Measurements from ENCODE around the gene FBLN2. TPM values are rescaled to one million over a fixed set of nuclear protein-coding genes. Genes with fewer than 3 reads are reported as not detected.

FBLN2 gene
- total RNA-seq, 2 experiments from 2014 or later = not detected

DNA sequence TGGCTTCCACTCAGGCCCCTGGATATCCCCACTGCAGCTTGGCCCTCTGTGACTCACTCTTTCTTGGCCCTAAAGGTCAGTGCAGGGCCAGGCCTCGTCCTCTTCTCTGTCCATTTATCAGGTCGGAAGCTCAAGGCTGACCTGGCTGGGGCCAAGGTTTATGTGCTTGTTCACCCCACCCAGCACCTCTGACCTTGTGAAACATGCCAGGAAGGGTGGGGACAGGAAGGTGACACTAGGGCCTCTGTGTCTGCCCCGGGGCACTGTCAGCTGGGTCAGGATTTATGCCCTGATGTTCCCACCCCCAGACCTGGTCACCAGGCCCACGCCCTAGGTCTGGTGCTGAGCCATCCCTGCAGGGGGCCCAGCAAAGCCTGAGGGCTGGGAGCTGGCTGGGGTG lies 103.8 kb downstream of the FBLN2 start:
- Mint-ChIP-seq H3K27me3 (peaks cover 32% of the 10 kb centered on the region), H3K9me3 (no peaks in the 10 kb centered on the region), H3K4me3 (no peak overlapping the region), H3K36me3 (ENCODE audit: low read depth) (no peaks in the 10 kb centered on the region), H3K4me1 (peaks cover 70% of the 10 kb centered on the region), H3K27ac (peak overlapping the region; percentile 59)
- no peak for DNase-seq
- CTCF ChIA-PET = interaction anchor here (1.1 to 16.9 kb wide), 4 partner anchors 108 to 233 kb away, joined by 3 to 417 read pairs (median 165); partner anchors contain the start of gene WNT7A
- POLR2A ChIA-PET = interaction anchor here (1.1 to 1.8 kb wide), 5 partner anchors 157 to 238 kb away, joined by 3 to 8 read pairs (median 6); no protein-coding TSS in a partner anchor

DNA sequence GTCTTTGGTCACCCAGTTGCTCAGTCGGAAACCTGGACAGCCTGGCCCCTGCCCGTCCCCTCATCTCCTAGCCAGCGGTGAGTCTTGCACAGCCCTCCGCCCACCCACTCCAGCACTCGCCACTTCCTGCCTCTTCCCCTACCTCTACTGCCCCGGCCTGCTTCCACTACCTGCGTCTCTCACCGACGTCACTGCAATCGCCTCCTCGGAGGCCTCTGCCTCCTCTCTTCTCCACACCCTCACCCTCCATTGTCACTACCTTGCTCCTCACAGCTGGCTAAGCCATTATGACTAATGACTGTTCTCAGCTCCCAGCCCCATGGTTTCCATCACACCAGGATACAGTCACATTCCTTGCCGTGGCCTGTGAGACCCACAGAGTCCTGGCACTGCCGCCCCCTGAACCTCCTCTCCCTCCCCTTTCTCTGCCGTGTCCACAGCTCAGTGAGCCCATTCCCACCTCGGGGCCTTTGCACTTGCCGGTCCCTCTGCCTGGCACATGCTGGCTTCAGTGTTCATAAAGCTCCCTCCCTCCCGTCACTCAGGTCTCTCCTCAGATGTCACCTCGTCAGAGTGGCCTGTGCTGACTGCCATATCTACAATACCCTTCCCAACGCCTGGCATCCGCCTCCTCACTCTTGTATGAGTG lies 104.8 kb downstream of the FBLN2 start:
- Mint-ChIP-seq H3K4me3 (no peak overlapping the region), H3K27ac (peak overlapping the region; percentile 72), H3K4me1 (peaks cover 64% of the 10 kb centered on the region), H3K36me3 (ENCODE audit: low read depth) (no peaks in the 10 kb centered on the region), H3K27me3 (peaks cover 31% of the 10 kb centered on the region), H3K9me3 (no peaks in the 10 kb centered on the region)
- ChIA-PET POLR2A (interaction anchor here (0.9 to 2.0 kb wide), 4 partner anchors 212 to 236 kb away, joined by 3 to 7 read pairs (median 4); partner anchors contain the start of gene WNT7A), CTCF (interaction anchor here (0.8 to 16.9 kb wide), 3 partner anchors 155 to 232 kb away, joined by 4 to 417 read pairs (median 327); partner anchors contain the start of genes HDAC11 and WNT7A)
- DNase-seq = no peak

DNA sequence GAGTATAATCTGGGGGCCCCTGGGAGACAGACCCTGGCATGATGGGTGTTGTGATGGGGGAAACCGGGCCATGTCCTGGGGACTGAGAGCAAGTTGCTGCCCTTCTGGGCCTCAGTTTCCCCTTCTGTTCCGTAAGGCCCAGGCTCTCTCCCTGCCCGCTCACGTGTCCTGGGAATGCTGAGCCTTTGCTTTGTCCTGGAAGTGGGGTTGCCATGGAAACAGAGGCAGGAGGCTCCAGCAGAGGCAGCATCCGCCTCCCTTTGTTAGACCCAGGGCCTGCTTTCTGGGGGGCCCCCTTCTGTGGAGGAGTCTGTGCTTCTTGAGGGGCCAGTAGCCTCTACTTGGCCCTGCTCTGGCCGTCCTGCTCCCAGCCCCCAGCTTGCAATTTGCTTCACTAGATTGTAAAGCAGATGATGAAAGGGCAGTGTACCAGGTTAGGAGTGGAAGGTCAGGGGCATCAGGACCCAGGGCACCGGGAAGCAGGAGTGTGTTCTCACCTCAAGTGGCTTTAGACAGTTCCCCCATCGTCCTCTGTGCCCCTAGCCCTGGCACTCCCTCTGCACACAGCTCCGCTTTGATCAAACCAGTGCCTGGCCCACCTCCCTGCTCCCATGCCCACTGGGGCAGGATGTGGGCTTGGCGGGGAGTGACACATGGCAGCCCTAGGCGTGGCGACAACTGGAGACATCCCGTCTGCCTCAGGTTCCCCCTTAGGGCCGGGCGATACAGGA lies 105.6 kb downstream of the FBLN2 start:
- peak; percentile 75 for DNase-seq
- peak overlapping the region; percentile 40 for H3K27ac Mint-ChIP-seq
- H3K4me3 Mint-ChIP-seq = no peak overlapping the region
- H3K27me3 Mint-ChIP-seq = peaks cover 27% of the 10 kb centered on the region
- H3K36me3 Mint-ChIP-seq (ENCODE audit: low read depth) = no peaks in the 10 kb centered on the region
- CTCF ChIA-PET = interaction anchor here (1.1 to 16.9 kb wide), 3 partner anchors 8 to 231 kb away, joined by 5 to 417 read pairs (median 327); partner anchors contain the start of gene WNT7A
- H3K4me1 Mint-ChIP-seq = peaks cover 61% of the 10 kb centered on the region
- no peaks in the 10 kb centered on the region for H3K9me3 Mint-ChIP-seq
- POLR2A ChIA-PET = interaction anchor here (0.9 to 2.0 kb wide), 6 partner anchors 155 to 242 kb away, joined by 3 to 7 read pairs (median 3); partner anchors contain the start of gene WNT7A

DNA sequence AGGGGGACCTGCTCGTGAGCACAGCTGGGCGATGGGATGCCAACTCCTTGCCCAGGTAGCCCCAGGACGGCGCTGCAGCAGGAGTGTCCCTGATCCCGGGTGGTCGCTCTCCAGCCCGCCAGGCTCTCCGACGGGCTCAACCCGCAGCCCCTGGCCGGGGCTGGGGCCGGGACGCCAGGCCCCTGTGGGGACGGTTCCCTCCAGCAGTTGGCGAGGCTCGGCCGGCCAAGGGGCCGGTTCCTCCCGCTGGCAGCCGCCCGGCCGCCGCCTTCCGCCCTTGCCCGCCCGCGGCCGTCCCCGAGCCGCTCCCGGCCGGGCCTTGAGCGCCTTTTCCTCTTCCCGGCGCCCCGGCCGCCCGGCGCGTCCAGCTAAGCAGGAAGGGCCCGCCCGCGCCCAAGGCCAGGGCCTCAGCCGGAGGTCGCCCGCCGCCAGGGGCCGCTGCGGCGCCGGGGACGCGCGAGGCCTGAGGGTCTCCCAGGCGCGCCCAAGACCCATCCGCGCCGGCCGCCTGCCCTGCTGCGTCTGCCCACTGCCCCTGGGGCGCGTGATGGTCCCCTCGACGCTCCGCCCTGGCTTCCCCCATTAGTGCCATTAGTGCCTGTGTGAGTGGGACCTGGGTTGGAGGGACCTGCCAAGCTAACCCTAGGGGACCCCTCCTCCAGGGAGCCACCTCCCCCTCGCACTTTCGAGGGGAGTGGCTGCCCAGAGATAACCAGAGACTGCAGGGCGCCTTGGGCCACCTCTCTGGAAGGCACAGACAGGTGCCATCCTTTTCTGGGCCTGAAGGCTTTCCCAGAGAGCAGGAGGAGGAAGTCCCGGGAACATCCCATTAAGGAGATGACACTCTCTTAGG lies 106.4 kb downstream of the FBLN2 start:
- POLR2A ChIA-PET = interaction anchor here (0.9 to 2.0 kb wide), 7 partner anchors 156 to 241 kb away, joined by 3 to 7 read pairs (median 3); partner anchors contain the start of gene WNT7A
- Mint-ChIP-seq H3K4me3 (peak overlapping the region; percentile 25), H3K4me1 (peaks cover 54% of the 10 kb centered on the region), H3K9me3 (no peaks in the 10 kb centered on the region), H3K36me3 (ENCODE audit: low read depth) (no peaks in the 10 kb centered on the region), H3K27me3 (peaks cover 26% of the 10 kb centered on the region), H3K27ac (no peak overlapping the region)
- CTCF ChIA-PET = interaction anchor here (0.6 to 16.9 kb wide), 5 partner anchors 9 to 357 kb away, joined by 3 to 417 read pairs (median 5); partner anchors contain the start of gene WNT7A
- DNase-seq = peak; percentile 33

DNA sequence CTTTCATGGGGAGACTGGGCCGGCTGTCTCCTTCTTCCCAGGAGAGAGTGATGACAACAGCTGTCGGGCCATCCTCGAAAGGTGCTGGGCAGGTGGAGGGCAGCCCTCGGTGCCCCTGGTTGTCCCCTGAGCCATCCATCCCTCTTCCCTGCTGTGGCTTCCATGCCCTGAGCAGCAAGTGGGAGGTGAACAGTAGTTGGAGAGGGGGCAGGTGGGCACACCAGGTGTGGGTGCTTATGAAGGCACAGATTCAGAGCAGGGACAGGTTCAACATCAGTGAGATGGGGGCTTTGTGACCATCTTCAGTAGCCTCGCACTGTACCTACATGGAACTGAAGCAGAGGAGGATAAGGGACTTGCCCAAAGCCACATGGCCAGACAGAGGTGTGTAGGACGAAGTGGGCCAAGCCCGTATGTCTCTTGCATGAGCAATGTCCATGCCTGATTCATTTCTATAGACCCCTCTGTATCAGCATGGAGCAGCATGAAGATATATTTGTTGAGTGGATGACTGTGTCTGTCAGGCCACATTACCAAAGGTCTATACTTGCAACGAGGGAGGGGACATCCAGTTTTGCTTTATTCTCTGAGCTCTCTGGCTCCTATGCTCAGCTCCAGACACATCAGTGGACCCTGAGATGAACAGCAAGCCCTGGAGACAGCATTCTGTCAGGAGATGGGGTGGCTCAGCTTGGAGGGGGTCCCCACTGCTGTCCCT lies 107.8 kb downstream of the FBLN2 start:
- H3K9me3 Mint-ChIP-seq = no peaks in the 10 kb centered on the region
- no peaks in the 10 kb centered on the region for H3K36me3 Mint-ChIP-seq (ENCODE audit: low read depth)
- no peak for DNase-seq
- peaks cover 24% of the 10 kb centered on the region for H3K27me3 Mint-ChIP-seq
- H3K27ac Mint-ChIP-seq = no peak overlapping the region
- CTCF ChIA-PET = interaction anchor here (0.9 to 16.9 kb wide), 20 partner anchors 9 to 457 kb away, joined by 3 to 417 read pairs (median 5); partner anchors contain the start of genes HDAC11 and WNT7A
- POLR2A ChIA-PET = interaction anchor here (1.2 to 2.0 kb wide), 2 partner anchors 24 to 224 kb away, joined by 3 to 9 read pairs; partner anchors contain the start of gene WNT7A
- H3K4me3 Mint-ChIP-seq = no peak overlapping the region
- H3K4me1 Mint-ChIP-seq = peaks cover 44% of the 10 kb centered on the region

DNA sequence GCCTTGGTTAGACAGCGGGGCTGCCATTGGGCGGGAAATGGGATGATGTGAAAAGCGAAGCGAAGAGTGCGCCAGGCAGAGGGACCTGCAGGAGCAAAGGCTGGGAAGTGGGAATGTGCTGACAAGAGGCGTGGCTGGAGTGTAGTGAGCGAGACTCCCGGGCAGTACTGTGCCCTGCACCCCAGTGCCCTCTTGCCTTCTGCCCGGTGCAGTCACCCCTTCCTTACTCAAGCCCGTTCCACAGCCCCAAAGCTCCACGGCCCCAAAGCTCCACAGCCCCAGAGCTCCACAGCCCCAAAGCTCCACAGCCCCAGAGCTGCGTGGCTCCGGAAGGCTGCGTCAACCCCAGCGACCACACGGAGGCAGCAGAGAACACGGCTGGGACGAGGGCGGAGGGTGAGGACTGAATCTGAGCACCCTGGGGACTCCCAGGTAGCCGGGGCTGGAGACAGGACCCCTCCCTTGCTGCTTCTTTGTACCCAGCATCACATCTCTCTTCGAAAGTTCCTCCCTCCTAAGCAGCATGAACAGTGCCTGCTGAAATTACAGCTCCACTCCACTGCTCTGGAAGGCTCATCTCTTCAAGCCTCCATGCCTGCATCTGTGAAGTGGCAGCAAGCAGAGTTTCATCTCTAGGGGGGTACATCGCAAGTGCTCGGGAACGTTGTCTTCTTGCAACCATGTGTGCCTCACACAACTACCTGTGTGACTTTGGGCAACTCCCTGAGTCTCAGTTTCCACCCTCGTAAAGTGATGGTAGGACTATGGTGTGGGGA lies 108.9 kb downstream of the FBLN2 start:
- CTCF ChIA-PET = interaction anchor here (0.7 to 16.9 kb wide), 26 partner anchors 9 to 468 kb away, joined by 3 to 417 read pairs (median 4); partner anchors contain the start of genes HDAC11 and WNT7A
- DNase-seq = peak; percentile 68
- Mint-ChIP-seq H3K4me3 (no peak overlapping the region), H3K27ac (no peak overlapping the region), H3K9me3 (no peaks in the 10 kb centered on the region), H3K27me3 (peaks cover 24% of the 10 kb centered on the region), H3K4me1 (peaks cover 33% of the 10 kb centered on the region), H3K36me3 (ENCODE audit: low read depth) (no peaks in the 10 kb centered on the region)
- POLR2A ChIA-PET = interaction anchor here (1.2 to 2.0 kb wide), 3 partner anchors 25 to 223 kb away, joined by 3 to 9 read pairs (median 4); partner anchors contain the start of gene WNT7A

DNA sequence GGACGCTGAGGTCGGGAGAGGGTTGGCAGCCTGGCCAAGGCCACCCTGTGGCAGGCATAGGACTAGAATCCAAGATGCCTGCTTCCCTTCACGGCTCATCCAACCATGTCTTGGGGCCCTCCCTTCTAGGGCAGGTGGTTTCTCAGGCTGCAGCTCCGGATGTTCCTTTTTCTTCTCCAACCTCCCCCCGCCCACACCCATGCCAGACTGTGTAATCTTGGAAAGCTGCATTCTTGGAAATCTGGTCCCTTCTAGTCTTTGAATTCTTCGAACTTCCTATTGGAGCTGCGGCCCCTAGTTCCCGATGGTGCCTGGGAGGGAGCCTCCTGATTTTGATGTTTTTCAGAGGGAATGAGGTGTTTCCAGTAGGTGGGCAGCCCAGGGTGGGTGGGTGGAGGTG lies 109.8 kb downstream of the FBLN2 start:
- ChIA-PET CTCF (interaction anchor here (1.6 to 16.9 kb wide), 5 partner anchors 11 to 227 kb away, joined by 3 to 417 read pairs (median 59); partner anchors contain the start of gene WNT7A), POLR2A (interaction anchor here (2.0 kb wide), 1 partner anchor 222 kb away, joined by 9 read pairs; the partner anchor contains the start of gene WNT7A)
- DNase-seq = no peak
- peaks cover 24% of the 10 kb centered on the region for H3K27me3 Mint-ChIP-seq
- H3K36me3 Mint-ChIP-seq (ENCODE audit: low read depth) = no peaks in the 10 kb centered on the region
- no peaks in the 10 kb centered on the region for H3K9me3 Mint-ChIP-seq
- peaks cover 25% of the 10 kb centered on the region for H3K4me1 Mint-ChIP-seq
- no peak overlapping the region for H3K27ac Mint-ChIP-seq
- no peak overlapping the region for H3K4me3 Mint-ChIP-seq

DNA sequence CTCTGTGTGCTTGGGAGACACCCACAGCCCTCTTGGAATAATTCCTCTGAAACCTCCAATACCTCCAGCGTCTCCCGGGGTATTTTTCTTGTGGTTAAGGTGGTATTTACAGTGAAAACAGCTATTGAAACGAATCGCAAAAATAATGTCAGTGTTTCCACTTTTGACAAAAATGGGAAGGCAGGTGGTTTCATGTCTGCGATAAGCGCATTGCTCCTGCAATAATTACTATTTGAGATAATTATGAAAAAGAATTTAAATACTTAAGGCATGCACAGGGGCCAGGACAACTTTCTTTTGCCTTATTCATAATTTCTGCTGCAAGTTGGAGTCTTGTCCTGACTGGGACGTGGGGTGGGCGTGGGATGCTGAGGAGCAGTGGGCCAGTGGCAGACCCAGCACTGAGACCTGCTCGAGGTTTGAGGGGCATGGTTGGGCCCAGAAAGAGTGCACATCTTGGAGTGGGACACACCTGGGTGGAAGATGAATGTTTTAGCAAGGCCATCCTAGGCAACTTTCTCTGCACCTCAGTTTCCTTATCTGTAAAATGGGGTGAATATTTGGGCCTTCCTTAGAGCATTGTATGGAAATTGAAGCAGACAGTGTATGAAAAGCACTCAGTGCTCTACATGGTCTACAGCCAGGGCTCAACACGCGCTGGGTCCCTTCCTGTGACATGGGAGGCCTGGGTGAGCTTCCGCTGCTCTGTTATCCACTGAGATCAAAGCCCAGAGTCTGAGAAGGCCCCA lies 110.5 kb downstream of the FBLN2 start:
- DNase-seq = no peak
- ChIA-PET CTCF (interaction anchor here (4.6 to 16.9 kb wide), 2 partner anchors 11 to 226 kb away, joined by 59 to 327 read pairs; partner anchors contain the start of gene WNT7A), POLR2A (no interaction called here)
- H3K9me3 Mint-ChIP-seq = no peaks in the 10 kb centered on the region
- H3K36me3 Mint-ChIP-seq (ENCODE audit: low read depth) = no peaks in the 10 kb centered on the region
- peaks cover 18% of the 10 kb centered on the region for H3K4me1 Mint-ChIP-seq
- H3K4me3 Mint-ChIP-seq = no peak overlapping the region
- H3K27me3 Mint-ChIP-seq = peaks cover 24% of the 10 kb centered on the region
- no peak overlapping the region for H3K27ac Mint-ChIP-seq

DNA sequence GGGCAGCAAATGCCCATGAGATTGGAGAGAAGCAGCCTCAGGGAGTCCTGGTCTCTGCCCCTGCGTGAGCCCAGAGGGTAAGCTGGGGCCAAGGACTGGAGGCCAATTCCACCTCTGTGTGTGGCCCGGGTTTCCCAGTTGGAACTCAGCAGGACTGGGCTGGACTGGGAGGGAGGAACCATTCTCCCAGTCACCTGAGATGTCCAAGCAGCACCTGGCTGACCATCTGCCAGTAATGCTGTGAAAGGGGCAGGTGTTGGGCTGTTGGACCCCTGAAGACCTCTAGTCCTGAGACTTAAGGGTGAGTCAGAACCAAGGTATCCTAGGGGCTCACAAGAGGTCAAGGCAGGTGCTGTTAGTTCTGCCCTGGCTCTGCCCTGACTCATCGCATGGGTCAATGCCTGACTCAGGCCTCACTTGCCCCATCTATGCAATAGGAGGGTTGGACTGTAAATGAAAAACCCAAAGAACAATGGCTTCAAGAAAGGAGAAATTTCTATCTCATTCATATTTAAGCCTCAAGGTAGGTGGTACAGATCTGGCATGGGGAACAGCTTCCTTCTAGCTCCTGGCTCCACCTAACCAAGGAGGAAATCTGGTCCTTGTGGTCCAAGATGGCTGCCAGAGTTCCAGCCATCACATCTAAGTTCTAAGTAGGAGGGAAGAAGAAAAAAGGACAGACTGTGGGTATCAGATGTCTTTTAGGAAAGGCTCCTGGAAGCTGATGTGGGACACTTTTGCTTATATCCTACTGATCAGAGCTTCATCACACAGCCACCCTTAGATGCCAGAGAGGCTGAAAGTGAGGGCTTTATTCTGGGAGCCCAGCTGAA lies 111.3 kb downstream of the FBLN2 start:
- H3K4me1 Mint-ChIP-seq = peaks cover 13% of the 10 kb centered on the region
- POLR2A ChIA-PET = no interaction called here
- H3K27ac Mint-ChIP-seq = no peak overlapping the region
- no peak overlapping the region for H3K4me3 Mint-ChIP-seq
- no peaks in the 10 kb centered on the region for H3K9me3 Mint-ChIP-seq
- H3K36me3 Mint-ChIP-seq (ENCODE audit: low read depth) = no peaks in the 10 kb centered on the region
- CTCF ChIA-PET = interaction anchor here (4.6 to 16.9 kb wide), 2 partner anchors 12 to 225 kb away, joined by 59 to 327 read pairs; partner anchors contain the start of gene WNT7A
- peaks cover 24% of the 10 kb centered on the region for H3K27me3 Mint-ChIP-seq
- no peak for DNase-seq

DNA sequence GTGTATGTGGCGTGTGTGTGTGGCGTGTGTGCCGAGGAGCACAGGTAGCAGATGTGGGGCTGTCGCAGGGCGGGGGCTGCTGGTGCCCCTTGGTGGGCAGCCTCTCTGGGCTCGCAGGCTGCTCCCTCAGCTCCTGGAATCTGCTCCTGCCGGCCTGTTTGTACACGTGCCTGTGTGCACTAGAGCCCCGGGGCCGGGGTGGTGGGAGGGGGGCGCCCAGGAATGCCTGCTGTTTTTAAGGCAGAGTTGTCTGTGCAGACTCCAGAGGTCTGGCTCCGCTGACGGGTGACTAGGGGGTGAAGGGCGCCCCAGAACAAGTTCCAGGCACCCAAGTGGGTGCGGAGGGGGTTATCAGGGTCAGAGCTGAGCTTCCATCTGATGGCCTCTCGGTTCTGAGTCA lies 112.2 kb downstream of the FBLN2 start:
- Mint-ChIP-seq H3K4me3 (no peak overlapping the region), H3K27me3 (peaks cover 17% of the 10 kb centered on the region), H3K36me3 (ENCODE audit: low read depth) (no peaks in the 10 kb centered on the region), H3K4me1 (peaks cover 7% of the 10 kb centered on the region), H3K27ac (no peak overlapping the region), H3K9me3 (no peaks in the 10 kb centered on the region)
- CTCF ChIA-PET = interaction anchor here (4.6 to 16.9 kb wide), 2 partner anchors 13 to 225 kb away, joined by 59 to 327 read pairs; partner anchors contain the start of gene WNT7A
- POLR2A ChIA-PET = no interaction called here
- no peak for DNase-seq
